ENCODE results near the gene SF1. TPM values are rescaled to one million over a fixed set of nuclear protein-coding genes. Genes with fewer than 3 reads are reported as not detected.

The SF1 gene
- total RNA-seq, 1 experiment from 2014 or later, result 472 TPM

DNA sequence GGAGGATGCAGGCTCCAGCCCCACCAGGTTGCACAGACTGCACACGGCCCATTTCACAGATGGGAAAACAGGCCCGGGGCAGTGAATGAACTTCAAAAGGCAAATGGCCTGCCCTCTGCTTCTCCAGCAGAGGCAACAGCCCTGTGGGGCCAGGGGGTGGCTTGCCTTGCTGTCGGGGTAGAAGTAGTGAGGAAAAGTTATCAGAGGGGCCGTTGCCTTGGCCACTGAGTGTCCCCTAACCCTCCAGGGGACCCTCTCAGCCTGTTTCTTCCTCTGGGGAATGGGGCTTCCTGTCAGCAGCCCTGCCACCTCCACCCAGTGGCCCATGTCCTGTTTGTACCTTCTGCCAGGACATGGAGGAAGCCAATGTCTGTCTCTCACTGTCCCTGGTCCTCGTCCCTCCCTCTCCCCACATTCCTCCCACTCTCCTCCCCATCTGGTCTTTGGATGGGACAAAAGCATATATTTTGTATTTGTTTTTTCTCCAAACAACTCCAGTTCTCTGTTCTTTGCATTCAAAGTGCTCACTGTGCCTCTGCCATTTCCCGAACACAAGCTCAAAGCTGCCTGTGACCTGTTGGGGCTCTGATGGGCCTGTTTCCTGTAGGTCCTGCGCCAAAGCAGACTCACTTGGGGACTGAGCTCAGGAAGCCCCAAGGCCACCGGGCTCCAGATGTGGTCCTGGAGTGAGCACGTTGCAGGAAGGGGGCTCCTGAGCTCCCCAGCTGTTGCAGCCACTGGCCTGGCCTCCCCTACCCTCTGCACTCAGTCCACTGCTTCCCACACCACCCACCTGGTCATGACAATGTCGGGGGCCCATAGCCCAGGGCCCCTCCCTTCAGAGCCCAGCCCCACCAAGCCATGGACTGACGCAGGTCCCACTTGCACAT, 15.2 kb upstream of the SF1 start:
- POLR2A ChIA-PET (ENCODE audit: low non-redundant PET), result interaction anchor here (0.7 kb wide), 1 partner anchor 212 kb away, joined by 6 read pairs; no protein-coding TSS in a partner anchor
- peaks cover 11% of the 10 kb centered on the region for H3K36me3 ChIP-seq (ENCODE audit: insufficient read depth, low read length, poor library complexity, severe bottlenecking)
- no peaks in the 10 kb centered on the region for H3K4me1 ChIP-seq (ENCODE audit: insufficient read depth, low read length, poor library complexity, severe bottlenecking)
- no peaks in the 10 kb centered on the region for H3K9me3 ChIP-seq (ENCODE audit: low read depth, low read length, poor library complexity, severe bottlenecking)
- no TSS peak for BruUV-seq (replicated peaks)
- TF ChIP-seq, protein P1, sequence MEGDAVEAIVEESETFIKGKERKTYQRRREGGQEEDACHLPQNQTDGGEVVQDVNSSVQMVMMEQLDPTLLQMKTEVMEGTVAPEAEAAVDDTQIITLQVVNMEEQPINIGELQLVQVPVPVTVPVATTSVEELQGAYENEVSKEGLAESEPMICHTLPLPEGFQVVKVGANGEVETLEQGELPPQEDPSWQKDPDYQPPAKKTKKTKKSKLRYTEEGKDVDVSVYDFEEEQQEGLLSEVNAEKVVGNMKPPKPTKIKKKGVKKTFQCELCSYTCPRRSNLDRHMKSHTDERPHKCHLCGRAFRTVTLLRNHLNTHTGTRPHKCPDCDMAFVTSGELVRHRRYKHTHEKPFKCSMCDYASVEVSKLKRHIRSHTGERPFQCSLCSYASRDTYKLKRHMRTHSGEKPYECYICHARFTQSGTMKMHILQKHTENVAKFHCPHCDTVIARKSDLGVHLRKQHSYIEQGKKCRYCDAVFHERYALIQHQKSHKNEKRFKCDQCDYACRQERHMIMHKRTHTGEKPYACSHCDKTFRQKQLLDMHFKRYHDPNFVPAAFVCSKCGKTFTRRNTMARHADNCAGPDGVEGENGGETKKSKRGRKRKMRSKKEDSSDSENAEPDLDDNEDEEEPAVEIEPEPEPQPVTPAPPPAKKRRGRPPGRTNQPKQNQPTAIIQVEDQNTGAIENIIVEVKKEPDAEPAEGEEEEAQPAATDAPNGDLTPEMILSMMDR (conservative IDR thresholded peaks at IDR 0.05; ENCODE audit: low read depth, low read length), result no peak
- no peak for TF ChIP-seq EZH2 (IDR thresholded peaks at IDR 0.05; ENCODE audit: borderline replicate concordance, low read depth, low read length, poor library complexity, severe bottlenecking)
- no peak overlapping the region for H3K4me3 ChIP-seq (ENCODE audit: low read depth, low read length, poor library complexity, severe bottlenecking)
- CTCF ChIA-PET, result no interaction called here
- H3K27me3 ChIP-seq (replicated peaks; ENCODE audit: insufficient read depth, low read depth, low read length, poor library complexity), result no peaks in the 10 kb centered on the region
- DNase-seq (ENCODE audit: low spot score), result no peak
- intact Hi-C loops (cut with micrococcal nuclease; ENCODE audit: unreplicated experiment), result no loop called here
- no peak overlapping the region for H3K27ac ChIP-seq (ENCODE audit: low read depth, low read length, poor library complexity, severe bottlenecking)

DNA sequence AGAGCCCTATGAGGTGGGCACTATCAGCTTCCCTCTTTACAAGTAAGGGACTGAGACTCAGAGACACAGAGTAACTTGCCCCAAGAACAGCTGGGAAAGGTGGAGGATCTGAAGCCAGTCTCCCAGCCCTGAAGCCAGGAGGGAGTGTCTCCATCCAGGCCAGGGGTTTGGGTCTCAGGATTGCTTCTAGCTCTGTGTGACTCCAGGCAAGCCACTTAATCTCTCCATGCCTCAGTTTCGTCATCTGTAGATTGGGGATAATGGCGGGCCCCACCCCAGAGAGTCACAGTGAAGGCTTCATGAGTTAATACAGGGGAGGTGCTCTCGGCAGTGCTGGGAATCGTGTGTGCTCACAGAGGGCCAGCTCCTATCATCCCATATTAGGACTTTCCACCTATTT, 14.1 kb upstream of the SF1 start:
- intact Hi-C loops (cut with micrococcal nuclease; ENCODE audit: unreplicated experiment), result no loop called here
- TF ChIP-seq, protein P1 (conservative IDR thresholded peaks at IDR 0.05; ENCODE audit: low read depth, low read length), result no peak
- TF ChIP-seq EZH2 (IDR thresholded peaks at IDR 0.05; ENCODE audit: borderline replicate concordance, low read depth, low read length, poor library complexity, severe bottlenecking), result no peak
- no peak for DNase-seq (ENCODE audit: low spot score)
- Histone ChIP-seq H3K4me3 (ENCODE audit: low read depth, low read length, poor library complexity, severe bottlenecking) (no peak overlapping the region), H3K36me3 (ENCODE audit: insufficient read depth, low read length, poor library complexity, severe bottlenecking) (peaks cover 11% of the 10 kb centered on the region), H3K9me3 (ENCODE audit: low read depth, low read length, poor library complexity, severe bottlenecking) (no peaks in the 10 kb centered on the region), H3K4me1 (ENCODE audit: insufficient read depth, low read length, poor library complexity, severe bottlenecking) (no peaks in the 10 kb centered on the region), H3K27ac (ENCODE audit: low read depth, low read length, poor library complexity, severe bottlenecking) (no peak overlapping the region), H3K27me3 (replicated peaks; ENCODE audit: insufficient read depth, low read depth, low read length, poor library complexity) (no peaks in the 10 kb centered on the region)
- POLR2A ChIA-PET (ENCODE audit: low non-redundant PET), result no interaction called here
- CTCF ChIA-PET, result no interaction called here
- no TSS peak for BruUV-seq (replicated peaks)

DNA sequence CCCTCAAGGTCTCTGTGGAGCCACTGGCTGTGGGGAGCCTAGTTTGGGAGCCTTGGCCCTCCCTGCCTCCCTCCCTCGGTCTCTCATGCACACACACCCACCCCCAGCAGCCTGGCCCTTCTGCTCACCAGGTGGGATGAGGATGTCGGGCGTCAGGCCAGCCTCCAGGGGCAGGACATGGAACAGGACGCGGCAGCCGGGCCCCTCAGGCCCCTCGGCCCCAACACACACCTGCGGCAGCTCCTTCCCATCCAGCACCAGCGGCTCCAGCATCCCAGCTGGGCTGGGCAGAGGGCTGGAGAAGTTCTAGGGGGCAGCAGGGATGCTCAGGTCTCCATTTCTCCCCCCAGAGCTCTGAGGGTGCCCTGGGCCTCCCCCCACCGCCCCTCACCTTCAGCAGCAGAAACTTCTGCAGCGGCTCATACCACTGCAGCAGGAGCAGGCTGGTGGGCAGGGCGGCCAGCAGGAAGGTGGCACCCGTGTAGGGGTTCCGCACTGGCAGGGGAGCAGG, 13.5 kb upstream of the SF1 start:
- Histone ChIP-seq H3K4me3 (ENCODE audit: low read depth, low read length, poor library complexity, severe bottlenecking) (no peak overlapping the region), H3K9me3 (ENCODE audit: low read depth, low read length, poor library complexity, severe bottlenecking) (no peaks in the 10 kb centered on the region), H3K4me1 (ENCODE audit: insufficient read depth, low read length, poor library complexity, severe bottlenecking) (no peaks in the 10 kb centered on the region), H3K36me3 (ENCODE audit: insufficient read depth, low read length, poor library complexity, severe bottlenecking) (peaks cover 11% of the 10 kb centered on the region), H3K27ac (ENCODE audit: low read depth, low read length, poor library complexity, severe bottlenecking) (no peak overlapping the region), H3K27me3 (replicated peaks; ENCODE audit: insufficient read depth, low read depth, low read length, poor library complexity) (no peaks in the 10 kb centered on the region)
- POLR2A ChIA-PET (ENCODE audit: low non-redundant PET), result no interaction called here
- no peak for TF ChIP-seq EZH2 (IDR thresholded peaks at IDR 0.05; ENCODE audit: borderline replicate concordance, low read depth, low read length, poor library complexity, severe bottlenecking)
- TF ChIP-seq, protein P1 (conservative IDR thresholded peaks at IDR 0.05; ENCODE audit: low read depth, low read length), result no peak
- no peak for DNase-seq (ENCODE audit: low spot score)
- CTCF ChIA-PET, result no interaction called here
- intact Hi-C loops (cut with micrococcal nuclease; ENCODE audit: unreplicated experiment), result no loop called here
- no TSS peak for BruUV-seq (replicated peaks)
